ENCODE results near the gene KCNJ8.

GRCh38 chr12:21756699-21757098, 17.8 kb downstream of the KCNJ8 start:
- TF ChIP-seq YY1 (IDR thresholded peaks at IDR 0.05; ENCODE audit: insufficient read depth, insufficient read length) (no peak), SUZ12 (IDR thresholded peaks at IDR 0.05; ENCODE audit: extremely low read depth, insufficient read depth, insufficient read length) (no peak)

All from NT2/D1 (cell line).